Colonic mucosa (tissue), 4 donors: ENCODE results near the gene RUNDC3A. TPM values are rescaled to one million over a fixed set of nuclear protein-coding genes. Genes with fewer than 3 reads are reported as not detected.

Source experiments
- DNase-seq: peaks from one replicate; pipeline ENCODE4 v3.0.0-alpha.2; 2020
- H3K27ac ChIP-seq: fragments of 200-600 bp; one replicate; pipeline ENCODE4 v1.8.0; 2021
- H3K27me3 ChIP-seq: fragments of 200-600 bp; one replicate; pipeline ENCODE4 v1.8.0; 2021
- H3K36me3 ChIP-seq: fragments of 200-600 bp; one replicate; pipeline ENCODE4 v1.8.0; 2021
- H3K4me1 ChIP-seq: fragments of 200-600 bp; one replicate; pipeline ENCODE4 v1.8.0; 2021; ENCODE audit warnings: mild to moderate bottlenecking
- H3K4me3 ChIP-seq: fragments of 200-600 bp; one replicate; pipeline ENCODE4 v1.8.0; 2021
- H3K9ac ChIP-seq, 2 donors: one replicate each; pipeline ENCODE4 v1.7.0; 2013; ENCODE audit warnings: control low read depth in 2 of 2, low read depth in 2 of 2, low read length in 2 of 2
- H3K9me3 ChIP-seq: fragments of 200-600 bp; one replicate; pipeline ENCODE4 v1.8.0; 2021
- intact Hi-C: fragments of 100-400 bp; cut with DNase I; formaldehyde crosslinking; loops from one replicate; pipeline ENCODE4 v1.14.1; 2022
- total RNA-seq, 2 donors: library from RNA; stranded (reverse); fragmentation: NEBNext Ultra II Directional in 1 of 2; extraction: Animal tissue kit (Norgen Biotek cat#: 25700) in 1 of 2; gene quantifications; one replicate each; pipeline ENCODE4 v1.2.1, GENCODE V29; 2021
- TF ChIP-seq, protein P1 (sequence below): fragments of 200-600 bp; IDR thresholded peaks from one replicate; pipeline ENCODE4 v1.8.0; 2022; ENCODE audit warnings: antibody characterized with exemption, mild to moderate bottlenecking
- donor health status: healthy.
- donor health status: DM: no; HTN: no; CAD: no.
- donor health status: DM: no; HTN: no; CAD: no.

RUNDC3A gene
- total RNA-seq, 2 donors from 2014 or later, result 0.52 to 1.4 TPM

DNA sequence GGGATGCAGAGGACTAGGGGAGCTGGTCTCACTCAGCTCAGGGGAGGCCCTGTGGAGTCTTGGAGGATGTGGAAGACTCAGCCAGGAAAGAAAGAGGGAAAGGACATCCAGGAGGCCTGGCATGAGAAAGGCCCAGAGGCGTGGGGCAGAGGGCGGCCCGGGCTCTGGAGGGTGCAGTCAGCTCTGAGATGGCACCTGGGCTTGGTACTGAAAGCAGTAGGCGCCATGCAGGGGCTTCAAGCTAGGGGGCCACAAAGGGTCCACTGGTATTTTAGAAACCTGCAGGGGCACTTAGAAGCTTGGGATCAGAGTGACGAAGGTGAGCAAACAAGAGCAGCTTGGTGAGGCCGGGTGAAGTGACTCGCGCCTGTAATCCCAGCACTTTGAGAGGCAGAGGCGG lies 49.7 kb downstream of the RUNDC3A start:
- Histone ChIP-seq H3K9me3 (no peaks in the 10 kb centered on the region), H3K27me3 (peaks cover 11% of the 10 kb centered on the region), H3K4me1 (no peaks in the 10 kb centered on the region), H3K4me3 (no peak overlapping the region), H3K36me3 (no peaks in the 10 kb centered on the region), H3K27ac (no peak overlapping the region), H3K9ac (no peak overlapping the region)
- intact Hi-C loops, result no loop called here
- DNase-seq, result no peak
- TF ChIP-seq, protein P1, sequence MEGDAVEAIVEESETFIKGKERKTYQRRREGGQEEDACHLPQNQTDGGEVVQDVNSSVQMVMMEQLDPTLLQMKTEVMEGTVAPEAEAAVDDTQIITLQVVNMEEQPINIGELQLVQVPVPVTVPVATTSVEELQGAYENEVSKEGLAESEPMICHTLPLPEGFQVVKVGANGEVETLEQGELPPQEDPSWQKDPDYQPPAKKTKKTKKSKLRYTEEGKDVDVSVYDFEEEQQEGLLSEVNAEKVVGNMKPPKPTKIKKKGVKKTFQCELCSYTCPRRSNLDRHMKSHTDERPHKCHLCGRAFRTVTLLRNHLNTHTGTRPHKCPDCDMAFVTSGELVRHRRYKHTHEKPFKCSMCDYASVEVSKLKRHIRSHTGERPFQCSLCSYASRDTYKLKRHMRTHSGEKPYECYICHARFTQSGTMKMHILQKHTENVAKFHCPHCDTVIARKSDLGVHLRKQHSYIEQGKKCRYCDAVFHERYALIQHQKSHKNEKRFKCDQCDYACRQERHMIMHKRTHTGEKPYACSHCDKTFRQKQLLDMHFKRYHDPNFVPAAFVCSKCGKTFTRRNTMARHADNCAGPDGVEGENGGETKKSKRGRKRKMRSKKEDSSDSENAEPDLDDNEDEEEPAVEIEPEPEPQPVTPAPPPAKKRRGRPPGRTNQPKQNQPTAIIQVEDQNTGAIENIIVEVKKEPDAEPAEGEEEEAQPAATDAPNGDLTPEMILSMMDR, result no peak

DNA sequence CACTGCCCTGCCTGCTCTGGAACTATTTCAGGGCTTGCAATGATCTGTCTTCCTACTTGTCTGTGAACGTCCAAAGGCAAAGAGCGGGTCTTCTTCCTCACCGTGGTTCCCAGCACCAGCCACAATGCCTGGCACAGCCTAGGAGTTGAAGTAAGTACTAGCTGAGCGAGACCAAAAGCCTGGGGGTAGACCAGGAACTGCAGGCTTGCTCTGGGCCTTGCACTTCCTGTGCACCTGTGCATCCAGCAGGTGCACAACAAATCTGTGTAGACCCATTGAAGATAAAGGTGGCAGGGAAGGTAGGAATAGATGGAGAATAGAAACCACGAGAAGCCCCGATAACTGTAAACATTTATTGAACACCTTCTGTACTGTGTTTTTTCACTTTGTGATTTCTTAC lies 50.6 kb downstream of the RUNDC3A start:
- TF ChIP-seq, protein P1, result no peak
- DNase-seq, result no peak
- no peaks in the 10 kb centered on the region for H3K9me3 ChIP-seq
- no peaks in the 10 kb centered on the region for H3K4me1 ChIP-seq
- H3K27me3 ChIP-seq, result peaks cover 12% of the 10 kb centered on the region
- H3K27ac ChIP-seq, result no peak overlapping the region
- no peaks in the 10 kb centered on the region for H3K36me3 ChIP-seq
- no peak overlapping the region for H3K4me3 ChIP-seq
- no peak overlapping the region for H3K9ac ChIP-seq
- intact Hi-C loops, result no loop called here

DNA sequence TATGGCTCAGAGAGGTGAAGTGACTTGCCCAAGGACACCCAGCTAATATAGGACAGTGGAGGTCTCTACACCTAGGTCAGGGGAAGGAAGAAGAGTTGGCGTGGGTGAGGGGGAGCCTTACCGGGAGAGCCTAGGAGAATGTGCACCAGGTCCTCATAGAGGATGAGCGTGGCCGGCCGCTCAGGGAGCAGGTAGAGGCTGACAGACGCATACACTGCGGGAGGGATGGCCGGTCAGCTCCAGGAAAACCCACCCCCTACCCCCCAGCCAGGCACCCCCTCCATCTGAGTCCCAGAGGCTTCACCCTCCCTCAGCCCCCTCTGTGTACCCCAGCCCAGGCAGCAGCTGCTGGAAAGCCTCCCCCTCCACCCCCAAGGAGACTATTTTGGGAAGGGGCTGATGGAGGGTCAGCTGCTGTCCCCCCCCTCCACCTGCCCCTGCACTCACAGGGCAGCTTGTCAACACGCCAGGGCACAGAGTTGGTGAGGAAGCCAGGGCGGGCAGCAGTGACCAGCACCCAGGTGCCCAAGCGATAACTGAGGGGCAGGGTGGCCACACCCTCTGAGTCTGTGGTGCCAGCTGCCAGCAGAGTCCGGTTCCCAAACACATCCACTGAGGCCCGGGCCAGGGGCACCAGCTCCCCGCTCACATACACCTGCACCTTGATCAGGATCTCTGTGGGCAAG lies 51.2 kb downstream of the RUNDC3A start:
- H3K4me1 ChIP-seq, result no peaks in the 10 kb centered on the region
- no peaks in the 10 kb centered on the region for H3K36me3 ChIP-seq
- no peak overlapping the region for H3K9ac ChIP-seq
- H3K4me3 ChIP-seq, result no peak overlapping the region
- H3K27ac ChIP-seq, result no peak overlapping the region
- peaks cover 12% of the 10 kb centered on the region for H3K27me3 ChIP-seq
- no peak for DNase-seq
- intact Hi-C loops, result no loop called here
- no peaks in the 10 kb centered on the region for H3K9me3 ChIP-seq
- TF ChIP-seq, protein P1, result no peak

DNA sequence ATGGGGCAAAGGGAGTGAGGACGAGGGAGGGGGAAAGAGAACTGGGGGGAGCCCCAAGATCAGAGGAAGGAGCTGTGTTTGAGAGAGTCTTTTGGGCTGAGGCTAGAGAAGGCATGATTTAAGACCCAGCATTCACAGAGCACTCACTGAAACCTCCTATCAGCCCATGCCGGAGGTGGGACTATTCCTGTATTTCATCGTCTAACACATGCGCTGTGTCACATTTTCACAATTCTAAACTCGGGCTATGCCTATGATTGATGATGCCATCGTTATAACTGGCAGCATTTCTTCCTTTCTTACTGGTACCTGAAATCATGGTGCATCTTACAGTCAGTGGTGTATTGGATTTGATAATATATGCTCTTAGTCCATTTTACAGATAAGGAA lies 51.7 kb downstream of the RUNDC3A start:
- no peak overlapping the region for H3K4me3 ChIP-seq
- no peaks in the 10 kb centered on the region for H3K4me1 ChIP-seq
- H3K36me3 ChIP-seq, result no peaks in the 10 kb centered on the region
- DNase-seq, result no peak
- intact Hi-C loops, result no loop called here
- H3K9ac ChIP-seq, result no peak overlapping the region
- peaks cover 12% of the 10 kb centered on the region for H3K27me3 ChIP-seq
- TF ChIP-seq, protein P1, result no peak
- H3K27ac ChIP-seq, result no peak overlapping the region
- H3K9me3 ChIP-seq, result no peaks in the 10 kb centered on the region

DNA sequence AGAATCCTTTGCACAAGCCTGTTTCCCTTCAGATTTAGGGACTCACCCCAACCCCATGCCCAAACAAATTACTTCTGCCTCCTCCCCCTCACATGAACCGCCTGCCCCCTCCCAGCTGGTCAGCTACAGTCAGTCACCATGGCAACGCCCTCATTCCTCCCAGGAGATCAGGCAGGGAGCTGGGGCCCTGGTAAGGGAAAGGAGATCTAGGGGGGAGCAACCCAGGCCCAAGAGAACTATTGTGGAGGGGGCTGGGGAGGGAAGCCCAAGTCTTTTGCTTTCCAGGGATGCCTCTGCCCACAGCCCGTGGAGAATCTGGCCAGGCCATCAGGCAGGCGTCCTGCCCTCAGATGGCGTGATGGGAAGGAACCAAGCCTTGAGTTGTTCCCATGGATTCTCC lies 52.4 kb downstream of the RUNDC3A start:
- Histone ChIP-seq H3K27ac (no peak overlapping the region), H3K9ac (no peak overlapping the region), H3K36me3 (no peaks in the 10 kb centered on the region), H3K9me3 (no peaks in the 10 kb centered on the region), H3K4me1 (no peaks in the 10 kb centered on the region), H3K4me3 (no peak overlapping the region), H3K27me3 (peaks cover 12% of the 10 kb centered on the region)
- TF ChIP-seq, protein P1, result no peak
- no peak for DNase-seq
- intact Hi-C loops, result no loop called here
